WTC11 (cell line): Measurements from ENCODE around the gene SLC39A7. TPM values are rescaled to one million over a fixed set of nuclear protein-coding genes. Genes with fewer than 3 reads are reported as not detected.
A peak's percentile ranks its signal among the peaks of the same experiment; 100 is the strongest.

Source experiments
- ATAC-seq: fragments of 200-7000 bp; cut with Tn5 transposase; 2 replicates; pipeline ENCODE4 v1.10.0; 2021; ENCODE audit warnings: mild to moderate bottlenecking, moderate library complexity
- CTCF ChIA-PET: fragments of 300-600 bp; sonication (Branson Sonifier 250); formaldehyde crosslinking; loops from one replicate; lab custom pipeline; 2021; ENCODE audit warnings: antibody characterized with exemption; lab: Charles Lee
- POLR2A ChIA-PET: fragments of 350-600 bp; sonication (Branson Sonifier 250); formaldehyde crosslinking; loops from one replicate; lab custom pipeline; 2021; ENCODE audit warnings: antibody characterized with exemption; lab: Charles Lee
- DNase-seq: peaks from one replicate; pipeline ENCODE4 v3.0.0; 2021; ENCODE audit warnings: low spot score
- H3K27ac Mint-ChIP-seq: 2 replicates; pipeline ENCODE4 v1.8.0; 2021; ENCODE audit warnings: mixed read lengths
- H3K27me3 Mint-ChIP-seq: 2 replicates; pipeline ENCODE4 v1.8.0; 2021; ENCODE audit warnings: low read depth, mild to moderate bottlenecking, moderate library complexity, mixed read lengths
- H3K36me3 Mint-ChIP-seq: 2 replicates; pipeline ENCODE4 v1.8.0; 2021; ENCODE audit warnings: mixed read lengths
- H3K4me1 Mint-ChIP-seq: 2 replicates; pipeline ENCODE4 v1.8.0; 2022; ENCODE audit warnings: mixed read lengths
- H3K4me3 Mint-ChIP-seq: 2 replicates; pipeline ENCODE4 v1.8.0; 2021; ENCODE audit warnings: mild to moderate bottlenecking, moderate library complexity, mixed read lengths
- H3K9me3 Mint-ChIP-seq: 2 replicates; pipeline ENCODE4 v1.8.0; 2021; ENCODE audit warnings: mixed read lengths
- AR ChIP-seq: fragments of 250-450 bp; sonication (Bioruptor Pico); IDR thresholded peaks from 2 replicates; pipeline ENCODE4 v1.9.0; 2021; ENCODE audit warnings: mild to moderate bottlenecking
- ATF6 ChIP-seq: sonication (generic); formaldehyde crosslinking; IDR thresholded peaks from 2 replicates; pipeline ENCODE4 v1.8.1; 2023; ENCODE audit warnings: mild to moderate bottlenecking, missing genetic modification reagents
- CTCF ChIP-seq: fragments of 200-600 bp; IDR thresholded peaks from 2 replicates; pipeline ENCODE4 v1.8.0; 2022; ENCODE audit warnings: antibody characterized with exemption
- E2F1 ChIP-seq: sonication (generic); formaldehyde crosslinking; IDR thresholded peaks from 2 replicates; pipeline ENCODE4 v1.8.0; 2022; ENCODE audit warnings: mild to moderate bottlenecking, missing genetic modification reagents
- GABPB1 ChIP-seq: sonication (generic); formaldehyde crosslinking; IDR thresholded peaks from 2 replicates; pipeline ENCODE4 v1.8.1; 2023; ENCODE audit warnings: mild to moderate bottlenecking, missing genetic modification reagents
- GTF2I ChIP-seq: fragments of 250-450 bp; sonication (Bioruptor Pico); conservative IDR thresholded peaks from 2 replicates; pipeline ENCODE4 v1.4.0; 2021; ENCODE audit warnings: mild to moderate bottlenecking
- IRF2 ChIP-seq: sonication (generic); formaldehyde crosslinking; IDR thresholded peaks from 2 replicates; pipeline ENCODE4 v1.8.0; 2022; ENCODE audit warnings: low read depth, missing genetic modification reagents, borderline replicate concordance
- SMAD4 ChIP-seq: sonication (generic); formaldehyde crosslinking; IDR thresholded peaks from 2 replicates; pipeline ENCODE4 v1.8.0; 2022; ENCODE audit warnings: mild to moderate bottlenecking, missing genetic modification reagents
- TCF7 ChIP-seq: sonication (generic); formaldehyde crosslinking; IDR thresholded peaks from 2 replicates; pipeline ENCODE4 v1.8.0; 2022; ENCODE audit warnings: mild to moderate bottlenecking, low read depth, missing genetic modification reagents, moderate library complexity
- ZNF416 ChIP-seq: fragments of 250-450 bp; sonication (Bioruptor Pico); IDR thresholded peaks from 2 replicates; pipeline ENCODE4 v1.9.0; 2021; ENCODE audit warnings: mild to moderate bottlenecking, inconsistent platforms
- total RNA-seq: library from RNA; stranded (reverse); gene quantifications from 3 replicates; pipeline ENCODE4 v1.2.3, GENCODE V29; 2021

Gene SLC39A7
- total RNA-seq, 1 experiment from 2014 or later: 163 TPM

GRCh38 chr6:33195304-33196165 is 5.1 kb upstream of the SLC39A7 start:
- Mint-ChIP-seq H3K4me3 (no peak overlapping the region), H3K27me3 (peaks cover 23% of the 10 kb centered on the region), H3K27ac (no peak overlapping the region; the same call in 1 of the 2 replicates), H3K4me1 (peaks cover 32% of the 10 kb centered on the region), H3K9me3 (no peaks in the 10 kb centered on the region), H3K36me3 (peaks cover 17% of the 10 kb centered on the region)
- DNase-seq (no peak), ATAC-seq (no peak)
- CTCF ChIA-PET: interaction anchor here (1.6 kb wide), 1 partner anchor 23 kb away, joined by 4 read pairs; no protein-coding TSS in a partner anchor
- POLR2A ChIA-PET: interaction anchor here (1.4 kb wide), 1 partner anchor 224 kb away, joined by 4 read pairs; no protein-coding TSS in a partner anchor
- TF ChIP-seq ATF6 (CRISPR knock-in tag): no peak
- no peak for TF ChIP-seq E2F1 (CRISPR knock-in tag)
- TF ChIP-seq SMAD4 (CRISPR knock-in tag): no peak
- TF ChIP-seq AR (CRISPR knock-in tag): no peak
- no peak for TF ChIP-seq TCF7 (CRISPR knock-in tag)

GRCh38 chr6:33197431-33198048 is 3.1 kb upstream of the SLC39A7 start:
- H3K27ac Mint-ChIP-seq: peak overlapping the region; percentile 41
- H3K36me3 Mint-ChIP-seq: peaks cover 31% of the 10 kb centered on the region
- H3K4me3 Mint-ChIP-seq: peak overlapping the region; percentile 97
- TF ChIP-seq GTF2I (no peak), GABPB1 (CRISPR knock-in tag) (peak; percentile 56), CTCF (peak; percentile 61), ZNF416 (no peak)
- TF ChIP-seq, all 79 proteins: peak for 2
- no peaks in the 10 kb centered on the region for H3K9me3 Mint-ChIP-seq
- peaks cover 4% of the 10 kb centered on the region; the same call in 1 of the 2 replicates for H3K27me3 Mint-ChIP-seq
- ChIA-PET CTCF (interaction anchor here (0.6 to 1.9 kb wide), 25 partner anchors 12 to 226 kb away, joined by 3 to 20 read pairs (median 4); partner anchors contain the start of gene RING1), POLR2A (no interaction called here)
- ATAC-seq (peak; percentile 71), DNase-seq (peak; percentile 44)
- H3K4me1 Mint-ChIP-seq: peaks cover 38% of the 10 kb centered on the region

GRCh38 chr6:33198159-33198852 is 2.4 kb upstream of the SLC39A7 start:
- TF ChIP-seq GABPB1 (CRISPR knock-in tag): peak; percentile 83
- no peak for TF ChIP-seq IRF2 (CRISPR knock-in tag)
- Mint-ChIP-seq H3K4me1 (peaks cover 41% of the 10 kb centered on the region), H3K4me3 (peak overlapping the region; percentile 97), H3K9me3 (no peaks in the 10 kb centered on the region), H3K27me3 (no peaks in the 10 kb centered on the region), H3K36me3 (peaks cover 39% of the 10 kb centered on the region), H3K27ac (peak overlapping the region; percentile 41; the same call in 1 of the 2 replicates)
- ChIA-PET CTCF (interaction anchor here (1.0 to 2.2 kb wide), 18 partner anchors 11 to 226 kb away, joined by 3 to 20 read pairs (median 6); partner anchors contain the start of gene RING1), POLR2A (no interaction called here)
- no peak for DNase-seq
- ATAC-seq: no peak
